NCI-H1048 (cell line): ENCODE measurements around the gene PDGFC.
"Not testable (repeated sequence)": the region's sequence is repeated elsewhere in the genome, so short reads cannot be mapped to it uniquely, and the experiment has no call there.

Experiments used
- DNase-seq: peaks from one replicate; lab custom pipeline; 2025; lab: John Stamatoyannopoulos, UW

Gene PDGFC

DNA sequence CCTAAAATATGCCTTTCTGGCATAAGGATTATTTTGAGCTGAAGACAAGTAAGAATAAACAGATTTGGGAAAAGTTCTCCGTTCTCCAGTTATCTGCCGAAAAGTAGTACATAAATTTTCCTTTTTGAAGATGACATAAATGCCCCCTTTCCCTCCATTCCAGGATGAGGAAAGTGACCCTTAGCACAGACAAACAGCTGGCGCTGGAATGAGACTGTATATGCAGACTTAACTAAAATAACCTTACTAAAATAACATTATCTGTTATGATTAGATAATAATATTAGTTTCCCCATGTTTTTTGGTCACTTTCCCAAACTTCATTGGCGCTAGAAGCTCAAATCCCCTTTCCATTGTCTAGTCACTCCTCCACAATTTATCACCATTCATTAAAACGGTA is 21.5 kb downstream of the PDGFC start:
- no peak for DNase-seq

DNA sequence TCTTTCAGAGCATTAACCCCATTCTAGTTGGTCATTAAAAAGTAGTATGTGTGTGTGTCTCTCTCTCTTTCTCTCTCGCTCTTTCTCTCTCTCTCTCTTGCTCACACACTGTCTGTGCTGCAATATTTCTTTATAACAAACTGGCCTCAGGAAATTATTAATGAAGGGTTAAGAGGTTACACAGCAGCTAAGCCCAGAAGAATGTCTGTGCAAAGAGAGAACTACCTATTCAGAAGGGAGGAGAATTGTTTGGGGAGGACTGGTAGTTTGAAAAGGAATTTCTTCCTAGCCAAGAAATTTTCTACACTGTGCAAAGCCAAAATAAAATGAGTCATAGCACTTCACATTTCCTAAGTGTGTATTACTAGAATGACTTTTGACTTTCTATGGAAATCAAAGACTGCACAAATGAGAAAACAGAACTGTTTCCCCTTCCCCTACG is 22.2 kb downstream of the PDGFC start:
- DNase-seq = no peak

DNA sequence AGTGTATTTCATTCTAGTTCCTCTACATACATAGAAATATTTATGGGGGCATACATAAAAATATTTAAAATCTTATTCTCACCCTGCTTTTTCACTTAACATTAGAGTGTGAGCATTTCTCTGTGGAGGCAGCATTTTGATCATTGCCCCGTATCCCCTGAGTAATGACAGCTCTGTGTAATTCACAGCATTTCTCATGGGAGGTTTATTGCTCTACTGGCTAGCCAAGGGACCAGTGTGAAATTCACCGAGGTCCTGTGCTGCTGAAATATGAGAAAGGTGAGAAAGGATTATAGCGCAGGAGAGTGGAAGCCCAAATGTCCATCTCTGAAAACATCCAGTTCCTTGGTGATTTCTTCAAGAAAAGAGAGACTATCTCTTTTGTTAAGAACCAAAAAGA is 22.9 kb downstream of the PDGFC start:
- DNase-seq = no peak

DNA sequence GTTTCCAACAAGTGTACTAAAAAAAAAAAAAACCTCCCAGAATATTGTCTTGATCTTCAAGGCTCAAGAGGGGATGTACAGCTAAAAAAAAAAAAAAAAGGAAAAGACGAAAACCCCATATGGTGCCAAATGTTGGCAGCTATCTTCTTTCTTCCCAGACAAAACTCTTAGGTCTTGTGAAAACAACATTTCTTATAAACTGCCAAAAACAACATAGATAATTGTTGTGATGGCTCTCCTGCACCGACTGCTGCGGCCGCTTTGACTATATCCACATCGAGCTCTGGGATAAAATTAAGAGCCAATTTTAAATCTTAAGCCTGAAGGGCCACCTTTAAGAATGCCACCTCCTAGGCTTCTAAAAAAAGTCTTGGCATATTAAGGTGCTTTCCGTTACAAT is 23.5 kb downstream of the PDGFC start:
- no peak for DNase-seq

DNA sequence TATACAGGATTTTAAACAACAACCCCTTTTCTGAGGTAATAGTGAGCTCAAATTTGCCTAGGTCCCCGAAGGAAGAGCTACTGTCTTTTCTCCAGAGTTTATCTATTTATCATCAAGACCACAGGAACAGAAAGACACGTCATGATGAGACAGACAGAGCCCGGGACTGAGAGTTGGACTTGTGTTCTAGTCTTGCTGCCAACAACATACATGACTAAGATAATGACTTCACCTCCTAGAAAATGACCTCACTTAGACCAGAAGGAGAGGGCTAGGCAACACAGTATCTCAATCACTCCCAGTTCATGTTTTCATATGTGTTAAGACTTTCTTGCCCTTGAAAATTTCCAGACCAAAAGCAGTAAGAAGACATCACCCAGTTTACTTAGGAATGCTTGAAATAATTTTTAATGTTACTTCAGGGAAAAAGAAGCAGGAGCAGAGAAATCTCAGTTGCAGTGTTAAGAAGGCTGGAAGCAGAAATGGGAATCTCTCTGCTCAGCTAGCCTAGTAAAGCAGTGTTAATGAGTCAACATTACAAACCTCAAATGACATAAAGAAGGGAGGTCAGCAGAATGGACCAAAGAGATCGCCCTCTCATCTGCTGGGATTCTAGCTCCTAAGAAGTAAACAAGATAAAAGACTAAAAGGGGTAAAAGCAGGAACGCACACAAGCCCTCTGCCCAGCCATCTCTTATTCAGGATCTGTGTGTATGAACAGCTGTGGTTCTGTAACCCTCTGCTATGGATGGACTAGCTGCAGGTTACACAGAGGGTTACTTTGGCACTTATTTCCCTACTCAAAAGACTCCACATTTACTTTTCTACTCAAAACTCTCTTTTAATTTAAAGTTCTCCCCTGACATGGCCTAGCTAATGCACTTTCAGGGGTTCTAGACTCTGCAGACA is 24.8 kb downstream of the PDGFC start:
- DNase-seq = no peak

DNA sequence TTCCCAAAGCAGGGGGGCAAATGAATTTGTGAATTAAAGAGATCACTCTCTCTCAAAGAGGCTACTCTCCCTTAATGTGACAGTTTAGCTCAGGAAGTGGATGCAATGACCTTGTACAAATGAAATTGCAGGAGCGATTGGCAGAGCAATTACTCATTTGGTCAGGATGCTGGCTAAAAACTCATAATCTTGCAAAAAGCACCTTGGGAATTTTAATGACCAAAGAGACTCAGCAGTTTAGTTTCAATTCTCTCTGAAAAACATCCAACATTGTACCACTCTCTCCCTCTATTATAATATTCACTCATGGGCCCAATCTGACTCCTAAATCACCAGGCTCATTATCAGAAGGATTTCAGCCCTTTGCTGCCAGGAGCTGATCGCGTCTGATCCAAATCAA is 26.1 kb downstream of the PDGFC start:
- no peak for DNase-seq

DNA sequence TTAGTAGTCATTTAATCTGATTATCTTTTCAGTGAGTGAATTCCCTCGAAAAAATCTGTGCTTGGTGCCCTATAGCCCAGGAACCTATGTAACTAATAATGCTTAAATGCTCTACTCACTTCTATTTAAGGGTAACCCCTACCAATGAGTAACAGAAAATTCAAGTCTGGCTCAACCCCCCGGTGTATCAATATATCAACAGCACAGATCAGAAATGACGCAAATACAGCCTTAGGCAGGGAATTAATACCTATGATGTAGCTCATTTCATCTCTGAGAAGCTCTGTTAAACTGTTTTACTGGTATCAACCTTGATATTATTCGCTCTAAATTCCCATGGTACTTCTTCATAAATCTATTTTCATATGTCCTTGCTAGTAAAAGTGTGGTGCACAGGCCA is 28.6 kb downstream of the PDGFC start:
- DNase-seq = no peak

DNA sequence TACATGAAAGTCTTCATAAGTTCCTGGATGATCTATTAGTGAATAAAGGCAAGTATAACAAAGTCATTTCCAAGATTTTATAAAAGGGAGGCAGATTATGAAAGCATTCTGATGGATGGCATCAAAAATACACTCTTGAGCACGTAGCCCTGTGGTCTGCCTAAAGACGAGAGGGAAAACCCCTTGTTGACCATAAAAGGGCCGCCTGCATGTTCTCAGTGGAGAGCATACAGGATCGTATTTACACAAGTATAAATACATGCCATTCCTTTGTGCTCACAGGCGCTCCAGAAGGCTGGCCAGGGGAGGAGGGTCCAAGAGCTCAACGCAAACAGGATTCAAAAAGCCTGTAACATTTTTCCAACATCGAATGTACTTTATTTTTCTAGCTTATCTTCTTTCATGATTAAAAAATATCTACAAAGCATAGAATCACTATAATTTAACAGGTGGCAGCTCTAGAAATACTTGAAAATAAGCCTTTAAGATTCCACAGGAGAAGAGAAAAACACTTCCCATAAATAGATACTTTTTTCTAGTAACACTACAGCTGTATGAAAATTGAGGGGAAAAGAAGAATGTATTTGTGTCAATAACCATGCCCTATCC is 29.6 kb downstream of the PDGFC start:
- no peak for DNase-seq

DNA sequence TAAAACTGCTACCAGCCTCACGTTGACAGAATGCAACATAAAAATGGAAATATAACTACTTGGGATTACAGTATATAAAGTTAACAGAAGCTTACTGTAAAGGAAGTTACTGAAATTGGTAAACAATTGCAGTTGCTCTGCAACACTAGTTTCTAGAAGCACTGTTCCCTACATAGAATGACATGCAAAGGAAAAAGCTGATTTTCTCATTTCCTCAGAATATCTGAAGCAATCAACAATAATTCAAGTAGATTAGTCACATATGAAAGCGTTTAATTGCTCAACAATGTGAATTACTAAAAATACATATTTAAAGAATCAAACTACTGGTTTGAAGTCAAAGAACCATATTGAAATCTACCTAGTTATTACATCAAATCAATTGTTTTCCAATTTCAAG is 31.8 kb downstream of the PDGFC start:
- DNase-seq = no peak

DNA sequence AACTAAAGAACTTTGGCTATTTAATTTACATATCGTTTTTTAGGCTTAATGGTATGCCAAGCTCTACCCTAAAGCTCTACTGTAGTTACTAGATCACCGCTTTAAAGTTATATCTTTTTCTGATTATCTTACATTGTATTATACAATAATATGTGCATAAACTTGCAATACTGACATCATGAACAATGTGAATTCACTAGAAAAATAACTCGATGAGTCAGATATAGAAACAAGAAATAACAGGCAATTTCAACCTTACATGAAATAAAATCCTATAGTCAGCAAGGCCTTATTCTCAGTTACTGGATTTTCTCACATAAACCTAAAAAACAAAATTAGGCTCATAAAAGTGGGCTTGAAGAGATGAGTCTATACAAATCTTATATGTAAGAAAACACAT is 32.5 kb downstream of the PDGFC start:
- no peak for DNase-seq

DNA sequence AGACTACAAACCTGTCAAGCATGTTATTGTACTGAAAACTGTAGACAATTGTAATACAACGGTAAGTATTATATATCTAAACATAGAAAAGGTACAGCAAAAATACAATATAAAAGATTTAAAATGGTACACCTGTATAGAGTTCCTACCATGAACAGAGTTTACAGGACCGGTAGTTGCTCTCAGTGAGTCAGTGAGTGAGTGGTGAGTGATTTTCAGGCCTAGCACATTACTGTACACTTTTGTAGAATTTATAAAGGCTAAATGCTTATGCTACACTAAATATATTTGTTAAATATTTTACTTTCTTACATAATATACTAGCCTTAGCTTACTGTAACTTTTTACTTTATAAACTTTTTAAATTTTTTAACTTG is 37.4 kb downstream of the PDGFC start:
- DNase-seq = no peak

DNA sequence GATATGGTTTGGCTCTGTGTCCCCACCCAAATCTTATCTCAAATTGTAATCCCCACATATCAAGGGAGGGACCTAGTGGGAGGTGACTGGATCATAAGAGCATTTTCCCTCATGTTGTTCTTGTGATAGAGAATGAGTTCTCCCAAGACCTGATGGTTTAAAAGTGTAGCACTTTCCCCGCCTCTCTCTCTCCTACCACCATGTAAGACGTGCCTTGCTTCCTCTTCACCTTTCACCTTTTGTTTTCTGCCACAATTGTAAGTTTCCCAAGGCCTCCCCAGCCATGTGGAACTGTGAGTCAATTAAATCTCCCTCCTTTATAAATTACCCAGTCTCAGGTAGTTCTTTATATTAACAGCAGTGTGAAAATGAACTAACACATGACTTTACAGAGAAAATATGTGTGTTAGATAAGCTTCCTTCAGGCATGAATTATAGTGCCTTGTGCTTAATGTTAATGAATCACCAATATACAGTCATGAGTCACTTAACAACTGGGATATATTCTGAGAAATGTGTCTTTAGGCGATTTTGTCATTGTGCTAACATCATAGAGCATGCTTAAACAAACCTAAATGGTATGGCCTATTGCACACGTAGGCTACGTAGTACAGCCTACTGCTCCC is 37.9 kb downstream of the PDGFC start:
- DNase-seq = no peak

DNA sequence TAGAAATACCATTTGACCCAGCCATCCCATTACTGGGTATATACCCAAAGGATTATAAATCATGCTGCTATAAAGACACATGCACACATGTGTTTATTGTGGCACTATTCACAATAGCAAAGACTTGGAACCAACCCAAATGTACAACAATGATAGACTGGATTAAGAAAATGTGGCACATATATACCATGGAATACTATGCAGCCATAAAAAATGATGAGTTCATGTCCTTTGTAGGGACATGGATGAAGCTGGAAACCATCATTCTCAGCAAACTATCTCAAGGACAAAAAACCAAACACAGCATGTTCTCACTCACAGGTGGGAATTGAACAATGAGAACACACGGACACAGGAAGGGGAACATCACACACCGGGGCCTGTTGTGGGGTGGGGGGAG is 39.2 kb downstream of the PDGFC start:
- DNase-seq = not testable (repeated sequence)

DNA sequence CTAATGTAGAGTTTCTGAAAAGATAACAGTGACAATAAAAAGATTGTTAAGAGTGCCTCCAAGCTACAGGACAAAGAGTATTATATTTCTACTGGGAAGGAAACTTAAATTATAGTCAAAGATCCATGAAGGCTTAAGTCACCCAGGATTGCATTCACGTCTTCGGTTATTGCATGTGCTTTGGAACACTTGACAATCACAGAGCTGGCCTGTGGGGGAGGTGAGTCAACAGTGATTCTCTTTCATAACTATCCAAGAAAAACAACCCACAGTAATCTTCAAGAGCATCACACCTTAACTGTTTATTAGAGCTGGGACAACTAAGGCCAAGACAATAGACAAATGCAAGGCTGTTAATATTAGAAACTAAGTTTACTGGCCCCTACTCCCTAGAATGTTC is 40.3 kb downstream of the PDGFC start:
- DNase-seq = no peak

DNA sequence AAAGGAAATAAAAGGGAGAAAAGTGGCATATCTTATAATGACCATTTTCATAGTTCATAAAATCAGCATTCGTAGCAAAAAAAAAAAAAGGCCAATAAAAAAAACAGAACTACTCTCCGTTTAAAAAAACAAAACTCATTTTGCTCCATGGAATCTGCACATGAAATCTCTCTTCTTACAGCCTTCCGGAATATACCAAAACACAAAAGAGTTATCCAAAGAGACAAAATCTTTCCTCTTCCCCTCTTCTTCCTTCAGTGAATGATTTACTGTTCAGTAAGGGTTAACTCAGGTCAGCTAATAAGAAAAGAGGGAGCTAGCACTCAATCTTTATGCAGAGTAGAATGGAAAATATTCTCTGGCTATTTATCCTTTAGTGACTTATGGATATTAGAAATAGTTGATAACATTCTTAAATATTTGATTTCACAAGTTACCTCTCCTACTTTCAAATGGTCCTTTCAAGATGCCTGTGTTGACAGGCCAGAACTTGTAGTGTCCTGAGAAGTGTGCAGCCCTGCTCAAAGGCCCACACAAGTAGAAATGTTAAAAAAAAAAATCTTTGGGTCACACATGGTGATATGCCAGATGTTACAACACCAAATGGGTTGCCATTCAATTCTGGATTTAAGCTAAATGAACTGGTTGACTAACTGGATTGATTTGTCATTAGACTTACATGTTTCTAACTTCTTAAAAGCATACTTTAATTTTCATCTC is 42.1 kb downstream of the PDGFC start:
- no peak for DNase-seq

DNA sequence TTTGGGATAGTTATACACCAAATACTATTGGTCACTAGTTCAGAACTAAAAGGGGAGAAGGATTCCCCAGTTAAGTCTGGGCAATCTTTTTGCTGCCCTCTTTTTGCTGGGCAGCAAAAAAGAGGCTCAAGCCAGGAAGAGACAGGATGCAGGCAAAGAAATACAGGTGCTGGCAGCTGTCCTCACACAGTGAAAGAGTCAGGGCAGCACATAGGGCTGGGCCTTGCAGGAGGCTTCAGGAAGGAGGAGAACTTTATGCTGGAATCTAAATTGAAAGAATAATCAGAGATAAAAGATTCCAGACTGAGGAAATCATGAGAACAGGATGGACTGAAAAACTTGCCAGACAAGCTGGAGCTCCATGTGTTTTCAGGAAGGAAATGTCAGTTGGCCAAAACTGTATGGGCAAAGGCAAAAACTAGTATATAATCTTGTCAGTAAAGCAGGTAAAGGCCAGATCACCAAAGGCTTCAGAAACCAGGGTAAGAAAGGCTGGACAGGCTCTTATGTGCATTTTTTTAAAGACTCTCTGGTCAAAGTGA is 46.8 kb downstream of the PDGFC start:
- no peak for DNase-seq

DNA sequence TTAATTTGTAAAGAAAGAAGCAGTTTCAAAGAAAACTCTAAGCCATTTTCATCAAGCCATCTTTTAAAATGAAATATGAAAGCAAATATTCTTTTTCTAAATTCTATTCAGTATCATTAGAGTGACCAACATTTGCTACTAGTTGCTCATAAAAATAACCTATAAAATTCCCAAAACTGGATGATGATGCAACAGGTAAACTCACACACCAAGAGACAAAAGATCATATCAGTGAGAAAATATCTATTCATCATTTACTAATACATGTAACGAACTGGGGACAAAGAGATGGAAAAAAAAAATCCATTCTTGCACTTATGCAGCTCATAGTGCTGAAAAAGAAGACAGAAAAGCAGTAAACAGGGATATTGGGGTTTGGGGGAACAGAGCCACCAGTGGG is 48.1 kb downstream of the PDGFC start:
- DNase-seq = no peak

DNA sequence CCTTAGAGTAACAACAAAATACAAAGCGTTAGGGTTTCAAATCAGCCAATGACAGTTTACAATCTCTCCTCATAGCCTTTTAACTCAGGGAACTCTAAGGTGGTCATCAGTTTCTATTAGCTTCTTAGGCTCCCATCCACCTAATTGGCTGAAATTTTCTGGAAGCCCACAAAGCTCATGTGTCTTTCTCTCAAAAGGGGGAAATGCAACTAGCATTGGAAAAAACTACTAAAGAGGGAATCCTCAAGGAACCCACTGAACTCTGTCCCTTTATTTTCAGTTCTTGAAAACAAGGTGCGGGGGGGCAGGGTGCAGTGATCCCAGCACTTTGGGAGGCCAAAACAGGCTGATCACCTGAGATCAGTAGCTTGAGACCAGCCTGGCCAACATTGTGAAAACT is 56.4 kb downstream of the PDGFC start:
- no peak for DNase-seq

DNA sequence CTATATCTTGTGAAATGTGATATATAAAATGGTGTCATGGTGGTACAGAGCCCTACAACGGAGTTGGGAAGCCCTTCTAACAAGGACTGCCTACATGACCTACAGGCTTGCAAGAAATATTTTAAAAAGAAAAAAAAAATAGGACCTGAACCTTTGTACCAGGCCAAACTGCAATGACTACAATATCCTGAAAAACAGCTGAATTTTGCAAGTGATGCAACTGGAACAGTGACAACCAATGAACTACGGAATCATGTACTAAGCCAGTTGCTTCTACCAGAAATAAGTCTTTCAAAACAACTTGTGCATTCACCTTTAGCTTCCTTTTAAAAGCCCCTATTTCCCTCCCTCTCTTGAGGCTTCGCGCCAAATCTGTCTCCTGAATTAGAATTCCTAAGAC is 58.4 kb downstream of the PDGFC start:
- DNase-seq = no peak

DNA sequence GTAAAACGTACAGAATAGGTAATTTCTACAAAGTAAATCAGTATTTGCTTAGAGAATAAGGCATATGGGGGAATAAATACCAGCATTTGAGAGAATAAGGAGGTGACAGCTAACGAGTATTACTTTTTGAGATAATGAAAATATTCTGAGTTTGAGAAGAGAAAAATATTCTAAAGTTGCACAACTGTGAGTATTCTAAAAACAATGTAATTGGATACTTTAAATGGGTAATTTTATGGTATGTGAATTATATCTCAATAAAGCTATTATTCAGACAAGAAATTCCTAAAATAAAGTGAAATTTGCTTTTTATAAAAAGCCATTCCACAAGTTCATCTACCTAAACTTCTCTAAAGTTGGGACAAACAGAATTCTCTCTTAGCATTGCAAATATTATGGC is 62.6 kb downstream of the PDGFC start:
- no peak for DNase-seq

DNA sequence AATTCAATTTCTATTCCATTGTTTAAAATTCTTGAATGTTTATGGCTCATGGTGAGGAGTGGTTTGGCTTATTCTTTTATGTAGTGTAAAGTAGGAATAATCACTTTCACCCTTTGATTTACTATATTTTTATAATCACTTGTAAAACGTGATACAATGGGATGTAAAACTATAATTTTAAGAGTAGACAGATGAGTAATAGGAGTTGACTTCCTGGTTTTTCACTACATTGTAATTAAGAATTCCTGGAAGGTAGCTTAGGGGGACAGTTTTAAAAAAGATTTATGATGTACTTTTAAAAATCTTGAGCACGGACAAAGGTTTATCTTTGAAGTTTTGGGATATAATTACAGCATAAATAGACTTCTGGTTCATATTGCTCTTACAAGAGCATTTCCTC is 65.3 kb downstream of the PDGFC start:
- no peak for DNase-seq

DNA sequence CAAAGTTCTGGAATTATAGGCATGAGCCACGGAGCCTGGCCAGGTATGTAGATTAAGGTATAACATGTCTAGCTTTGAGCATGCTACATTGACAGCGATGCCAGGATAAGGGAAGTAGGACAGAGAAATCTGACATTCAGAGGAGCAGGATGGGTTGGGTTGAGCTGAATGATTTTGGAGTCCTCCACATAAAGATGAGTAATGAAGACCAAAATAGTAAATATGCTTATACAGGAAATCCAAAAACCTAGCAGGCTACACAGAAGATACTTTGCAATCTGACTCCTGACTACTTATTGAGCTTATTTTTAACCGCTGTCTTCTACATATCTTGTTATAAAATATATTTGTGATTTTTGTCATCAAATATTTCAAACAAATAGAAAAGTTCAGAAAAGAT is 69.7 kb downstream of the PDGFC start:
- no peak for DNase-seq
